Hepatocyte (in vitro differentiated cells): ENCODE data around the gene PLPPR3. TPM values are rescaled to one million over a fixed set of nuclear protein-coding genes. Genes with fewer than 3 reads are reported as not detected.
"Not testable (repeated sequence)": the region's sequence is repeated elsewhere in the genome, so short reads cannot be mapped to it uniquely, and the experiment has no call there.

Experiments used
- DNase-seq: peaks from one replicate; pipeline ENCODE4 v3.0.0-alpha.2; 2016; ENCODE audit warnings: low spot score
- H2AFZ ChIP-seq: fragments of 200-600 bp; sonication (generic); 2 replicates; pipeline ENCODE4 v1.6.0; 2016; ENCODE audit warnings: antibody characterized with exemption, mild to moderate bottlenecking
- H3K27ac ChIP-seq: fragments of 200-600 bp; sonication (generic); 2 replicates; pipeline ENCODE4 v1.5.1; 2016; ENCODE audit warnings: mild to moderate bottlenecking
- H3K27me3 ChIP-seq: fragments of 200-600 bp; sonication (generic); 2 replicates; pipeline ENCODE4 v1.6.1; 2016
- H3K36me3 ChIP-seq: fragments of 200-600 bp; sonication (generic); replicated peaks from 2 replicates; pipeline ENCODE4 v1.5.1; 2016; ENCODE audit warnings: low read depth; ENCODE audit not compliant: insufficient read depth
- H3K4me1 ChIP-seq: fragments of 200-600 bp; sonication (generic); 2 replicates; pipeline ENCODE4 v1.5.1; 2016; ENCODE audit warnings: mild to moderate bottlenecking, moderate library complexity; ENCODE audit not compliant: insufficient read depth
- H3K4me2 ChIP-seq: fragments of 200-600 bp; sonication (generic); 2 replicates; pipeline ENCODE4 v1.6.0; 2016
- H3K4me3 ChIP-seq: fragments of 200-600 bp; sonication (generic); 2 replicates; pipeline ENCODE4 v1.5.1; 2016; ENCODE audit warnings: mild to moderate bottlenecking
- H3K79me2 ChIP-seq: fragments of 200-600 bp; sonication (generic); 2 replicates; pipeline ENCODE4 v1.6.0; 2017; ENCODE audit warnings: mild to moderate bottlenecking
- H3K9me2 ChIP-seq: fragments of 200-600 bp; sonication (generic); replicated peaks from 2 replicates; pipeline ENCODE4 v1.6.0; 2017; ENCODE audit warnings: mild to moderate bottlenecking; ENCODE audit not compliant: insufficient read depth
- H3K9me3 ChIP-seq: fragments of 200-600 bp; sonication (generic); 2 replicates; pipeline ENCODE4 v1.5.1; 2016; ENCODE audit warnings: low read depth, mild to moderate bottlenecking
- H4K20me1 ChIP-seq: fragments of 200-600 bp; sonication (generic); 2 replicates; pipeline ENCODE4 v1.6.0; 2016; ENCODE audit warnings: mild to moderate bottlenecking; ENCODE audit not compliant: insufficient read depth, poor library complexity, severe bottlenecking
- EZH2 ChIP-seq: fragments of 200-600 bp; sonication (generic); IDR thresholded peaks from 2 replicates; pipeline ENCODE4 v1.6.1; 2016; ENCODE audit warnings: antibody characterized with exemption, mild to moderate bottlenecking, borderline replicate concordance
- EZH2phosphoT487 ChIP-seq: fragments of 200-600 bp; sonication (generic); IDR thresholded peaks from one replicate; pipeline ENCODE4 v1.6.1; 2018; ENCODE audit warnings: antibody characterized with exemption, mild to moderate bottlenecking, low read depth, moderate library complexity; ENCODE audit not compliant: unreplicated experiment, severe bottlenecking
- WGBS: methylation state at CpG from one replicate; pipeline ENCODE4 v1.1.6; 2016; ENCODE audit warnings: low lambda C conversion rate; ENCODE audit errors: missing lambda C conversion rate; 5-methylcytosine and 5-hydroxymethylcytosine counted together
- polyA plus RNA-seq: library from polyadenylated mRNA; unstranded; fragments of >200 nt; fragmentation: Nextera tagmentation; extraction: Ambion mirVana; gene quantifications from 2 replicates; pipeline ENCODE4 v1.2.1, GENCODE V29; 2016
- total RNA-seq: library from RNA; depleted of rRNA; stranded (reverse); fragments of >200 nt; gene quantifications from 2 replicates; pipeline ENCODE4 v1.2.3, GENCODE V29; 2014
- TF ChIP-seq, protein P1 (sequence below): fragments of 200-600 bp; sonication (generic); IDR thresholded peaks from 2 replicates; pipeline ENCODE4 v1.5.1; 2016; ENCODE audit warnings: antibody characterized with exemption, mild to moderate bottlenecking; ENCODE audit not compliant: poor library complexity

PLPPR3 gene
- total and polyA plus RNA-seq, 2 experiments from 2014 or later, result 11.1 to 11.7 TPM

DNA sequence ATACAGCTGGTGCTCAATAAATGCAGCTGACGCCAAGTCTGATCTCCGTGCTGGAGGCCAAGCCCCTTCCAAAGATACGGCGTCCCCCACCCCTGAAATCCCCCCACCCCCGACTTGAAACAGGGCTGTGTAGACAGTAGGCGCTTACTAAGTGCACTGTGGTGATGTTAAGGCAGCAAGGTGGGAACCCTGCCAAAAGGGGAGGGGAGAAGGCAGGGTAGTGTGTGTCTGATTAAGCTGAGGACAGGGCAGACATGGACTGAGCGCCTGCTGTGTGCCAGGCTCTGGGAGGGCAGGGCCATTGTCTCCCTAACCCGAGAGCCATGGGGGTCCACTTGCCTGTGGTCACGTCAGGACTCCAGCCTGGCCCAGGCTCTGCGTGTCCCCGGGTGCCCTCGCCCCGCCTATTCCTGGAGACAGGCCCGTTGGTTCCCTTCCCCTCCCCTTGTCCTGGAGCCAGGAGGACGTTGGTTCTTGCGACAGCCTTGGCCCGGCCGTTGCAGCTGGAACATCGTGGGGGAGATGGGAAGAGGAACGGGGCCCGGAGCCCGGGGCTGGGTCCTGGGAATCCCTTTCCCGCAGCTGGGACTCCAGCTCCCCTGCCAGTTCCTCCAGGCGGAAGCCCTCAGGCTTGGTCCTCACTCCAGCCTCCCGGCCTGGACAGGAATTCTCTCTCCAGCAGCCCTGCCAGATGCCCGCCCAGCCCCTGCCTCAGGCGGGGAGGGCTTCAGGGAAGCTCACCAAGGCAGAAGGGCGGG is 28.6 kb upstream of the PLPPR3 start:
- Histone ChIP-seq H3K4me1 (no peaks in the 10 kb centered on the region), H3K27me3 (peaks cover 6% of the 10 kb centered on the region), H4K20me1 (no peaks in the 10 kb centered on the region), H3K36me3 (no peaks in the 10 kb centered on the region), H2AFZ (no peak overlapping the region), H3K4me3 (no peak overlapping the region), H3K9me3 (no peaks in the 10 kb centered on the region), H3K9me2 (no peaks in the 10 kb centered on the region), H3K4me2 (no peak overlapping the region), H3K27ac (peak overlapping the region; percentile 65), H3K79me2 (no peaks in the 10 kb centered on the region)
- TF ChIP-seq EZH2, result no peak
- TF ChIP-seq, protein P1, sequence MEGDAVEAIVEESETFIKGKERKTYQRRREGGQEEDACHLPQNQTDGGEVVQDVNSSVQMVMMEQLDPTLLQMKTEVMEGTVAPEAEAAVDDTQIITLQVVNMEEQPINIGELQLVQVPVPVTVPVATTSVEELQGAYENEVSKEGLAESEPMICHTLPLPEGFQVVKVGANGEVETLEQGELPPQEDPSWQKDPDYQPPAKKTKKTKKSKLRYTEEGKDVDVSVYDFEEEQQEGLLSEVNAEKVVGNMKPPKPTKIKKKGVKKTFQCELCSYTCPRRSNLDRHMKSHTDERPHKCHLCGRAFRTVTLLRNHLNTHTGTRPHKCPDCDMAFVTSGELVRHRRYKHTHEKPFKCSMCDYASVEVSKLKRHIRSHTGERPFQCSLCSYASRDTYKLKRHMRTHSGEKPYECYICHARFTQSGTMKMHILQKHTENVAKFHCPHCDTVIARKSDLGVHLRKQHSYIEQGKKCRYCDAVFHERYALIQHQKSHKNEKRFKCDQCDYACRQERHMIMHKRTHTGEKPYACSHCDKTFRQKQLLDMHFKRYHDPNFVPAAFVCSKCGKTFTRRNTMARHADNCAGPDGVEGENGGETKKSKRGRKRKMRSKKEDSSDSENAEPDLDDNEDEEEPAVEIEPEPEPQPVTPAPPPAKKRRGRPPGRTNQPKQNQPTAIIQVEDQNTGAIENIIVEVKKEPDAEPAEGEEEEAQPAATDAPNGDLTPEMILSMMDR, result no peak
- DNase-seq, result peak; percentile 78
- WGBS, result 45% methylated on average over 24 of the region's 28 CpGs

DNA sequence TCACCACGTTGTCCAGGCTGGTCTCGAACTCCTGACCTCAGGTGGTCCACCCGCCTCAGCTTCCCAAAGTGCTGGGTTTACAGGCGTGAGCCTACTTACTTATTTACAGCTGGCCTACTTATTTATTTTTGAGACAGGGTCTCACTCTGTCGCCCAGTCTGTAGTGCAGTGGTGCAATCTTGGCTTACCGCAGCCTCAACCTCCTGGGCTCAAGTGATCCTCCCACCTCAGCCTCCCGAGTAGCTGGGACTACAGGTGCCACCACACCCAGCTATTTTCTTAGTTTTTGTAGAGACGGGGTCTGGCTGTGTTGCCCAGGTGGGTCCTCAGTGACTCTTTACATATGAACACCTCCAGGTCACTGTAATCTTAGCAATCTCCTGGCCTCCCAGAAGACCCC is 27.4 kb upstream of the PLPPR3 start:
- H4K20me1 ChIP-seq, H3K4me1 ChIP-seq, H3K9me3 ChIP-seq, H2AFZ ChIP-seq, H3K4me2 ChIP-seq, H3K36me3 ChIP-seq, DNase-seq, H3K79me2 ChIP-seq, H3K4me3 ChIP-seq, H3K9me2 ChIP-seq, H3K27ac ChIP-seq: not testable (repeated sequence)
- H3K27me3 ChIP-seq, result peaks cover 13% of the 10 kb centered on the region
- WGBS, result 90% methylated on average over 8 of the region's 8 CpGs

DNA sequence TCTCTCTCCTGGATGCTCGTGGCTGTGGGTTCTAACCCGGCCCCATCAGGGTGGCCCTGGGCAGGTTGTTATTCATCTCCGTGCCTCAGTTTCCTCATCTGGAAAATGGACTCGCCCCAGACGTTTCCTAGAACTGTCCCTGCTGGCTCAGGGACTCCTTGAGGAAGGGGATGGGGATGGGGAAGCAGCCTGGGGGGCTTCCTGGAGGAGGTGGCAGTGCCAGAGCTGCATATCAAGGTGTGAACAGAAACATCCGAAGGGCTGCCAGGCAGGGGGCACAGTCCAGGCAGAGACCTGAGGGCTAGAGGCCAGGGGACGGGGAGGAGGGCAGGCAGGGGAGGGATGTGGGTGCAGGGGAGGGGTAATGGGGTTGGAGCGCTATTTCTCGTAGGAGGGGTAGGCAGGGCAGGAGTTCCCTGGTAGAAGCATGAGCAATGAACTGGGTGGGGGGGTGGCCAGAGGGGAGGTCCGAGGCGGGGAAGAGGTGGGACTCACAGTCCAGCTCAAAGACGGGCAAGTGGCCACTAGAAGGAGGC is 26.7 kb upstream of the PLPPR3 start:
- Histone ChIP-seq H3K79me2 (no peaks in the 10 kb centered on the region), H3K9me2 (no peaks in the 10 kb centered on the region), H2AFZ (no peak overlapping the region), H3K4me3 (no peak overlapping the region), H3K4me1 (peaks cover 5% of the 10 kb centered on the region), H3K27me3 (peaks cover 18% of the 10 kb centered on the region), H3K36me3 (no peaks in the 10 kb centered on the region), H4K20me1 (no peaks in the 10 kb centered on the region), H3K27ac (no peak overlapping the region), H3K9me3 (no peaks in the 10 kb centered on the region), H3K4me2 (no peak overlapping the region)
- TF ChIP-seq, protein P1, result no peak
- no peak for TF ChIP-seq EZH2phosphoT487
- TF ChIP-seq EZH2, result no peak
- DNase-seq, result no peak
- 73% methylated on average over 12 of the region's 12 CpGs for WGBS

DNA sequence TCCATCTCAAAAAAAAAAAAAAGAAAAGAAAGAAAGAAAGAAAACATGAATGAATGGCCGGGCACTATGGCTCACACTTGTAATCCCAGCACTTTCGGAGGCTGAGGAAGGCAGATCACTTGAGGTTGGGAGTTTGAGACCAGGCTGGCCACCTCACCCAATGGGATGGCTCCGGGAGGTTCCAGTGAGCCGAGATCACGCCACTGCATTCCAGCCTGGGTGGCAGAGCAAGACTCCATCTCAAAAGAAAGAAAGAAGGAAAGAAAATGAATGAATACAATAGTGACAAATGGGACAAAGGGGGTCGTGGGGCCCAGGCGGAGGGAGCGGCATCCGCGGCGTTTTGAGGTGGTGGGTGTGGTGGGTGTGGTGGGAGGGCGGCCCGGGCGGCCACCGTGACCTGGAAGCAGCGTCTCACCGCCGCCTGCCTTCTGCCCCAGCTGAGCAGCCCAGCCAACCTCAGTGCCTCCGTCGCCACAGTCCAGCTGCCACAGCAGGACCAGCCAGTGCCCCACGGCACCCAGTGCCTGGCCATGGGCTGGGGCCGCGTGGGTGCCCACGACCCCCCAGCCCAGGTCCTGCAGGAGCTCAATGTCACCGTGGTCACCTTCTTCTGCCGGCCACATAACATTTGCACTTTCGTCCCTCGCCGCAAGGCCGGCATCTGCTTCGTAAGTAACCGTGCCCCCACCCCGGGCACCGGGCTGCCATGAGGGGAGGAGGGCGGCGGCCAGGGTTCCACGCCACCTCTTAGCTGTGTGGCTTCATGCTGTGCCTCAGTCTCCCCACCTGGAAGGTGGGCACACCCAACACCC is 24.2 kb upstream of the PLPPR3 start:
- H3K79me2 ChIP-seq, result no peaks in the 10 kb centered on the region

More for the DNA sequence above, 24.2 kb upstream of the PLPPR3 start:
- Histone ChIP-seq H3K36me3 (no peaks in the 10 kb centered on the region), H3K27me3 (peaks cover 27% of the 10 kb centered on the region), H3K4me1 (peaks cover 10% of the 10 kb centered on the region), H3K4me3 (no peak overlapping the region), H4K20me1 (no peaks in the 10 kb centered on the region), H3K9me3 (no peaks in the 10 kb centered on the region), H3K4me2 (no peak overlapping the region), H3K9me2 (no peaks in the 10 kb centered on the region), H2AFZ (no peak overlapping the region), H3K27ac (no peak overlapping the region)
- 90% methylated on average over 18 of the region's 37 CpGs for WGBS
- DNase-seq, result no peak
- no peak for TF ChIP-seq EZH2
- TF ChIP-seq EZH2phosphoT487, result no peak
- TF ChIP-seq, protein P1, result no peak
